Kidney tubule cell (primary cell): Measurements from ENCODE around the gene EN1.

Source experiments
- DNase-seq: peaks from one replicate; pipeline ENCODE4 v3.0.0-alpha.2; 2018; ENCODE audit warnings: low spot score

Gene EN1

GRCh38 chr2:118855451-118856279, 8.2 kb upstream of the EN1 start:
- peak; percentile 77 for DNase-seq

- no peak for DNase-seq
Observed at GRCh38 chr2:118854507-118855345, 7.3 kb upstream of the EN1 start.

GRCh38 chr2:118853651-118854291, 6.3 kb upstream of the EN1 start:
- no peak for DNase-seq

- DNase-seq, result no peak
Observed at GRCh38 chr2:118853129-118853640, 5.7 kb upstream of the EN1 start.

- DNase-seq, result no peak
Observed at GRCh38 chr2:118852605-118853128, 5.2 kb upstream of the EN1 start.

- no peak for DNase-seq
Observed at GRCh38 chr2:118851650-118852049, 4.2 kb upstream of the EN1 start.

GRCh38 chr2:118850901-118851415, 3.5 kb upstream of the EN1 start:
- no peak for DNase-seq

GRCh38 chr2:118850168-118850900, 2.9 kb upstream of the EN1 start:
- no peak for DNase-seq

- DNase-seq, result no peak
Observed at GRCh38 chr2:118849226-118850167, 2.0 kb upstream of the EN1 start.

GRCh38 chr2:118848381-118849225, 1.2 kb upstream of the EN1 start:
- no peak for DNase-seq

- no peak for DNase-seq
Observed at GRCh38 chr2:118847762-118848172, 319 bp upstream of the EN1 start.

GRCh38 chr2:118846442-118846952, 951 bp downstream of the EN1 start:
- no peak for DNase-seq

GRCh38 chr2:118845522-118846441, 1.7 kb downstream of the EN1 start:
- DNase-seq, result no peak

- no peak for DNase-seq
Observed at GRCh38 chr2:118845005-118845521, 2.4 kb downstream of the EN1 start.

GRCh38 chr2:118844261-118845004, 3.0 kb downstream of the EN1 start:
- DNase-seq, result no peak

GRCh38 chr2:118843483-118844132, 3.8 kb downstream of the EN1 start:
- DNase-seq, result no peak
